ENCODE data around the gene LRTM2.

- TF ChIP-seq CBX2 (IDR thresholded peaks at IDR 0.05; ENCODE audit: insufficient read depth, low read length, poor library complexity, severe bottlenecking): no peak
- TF ChIP-seq, protein P1, sequence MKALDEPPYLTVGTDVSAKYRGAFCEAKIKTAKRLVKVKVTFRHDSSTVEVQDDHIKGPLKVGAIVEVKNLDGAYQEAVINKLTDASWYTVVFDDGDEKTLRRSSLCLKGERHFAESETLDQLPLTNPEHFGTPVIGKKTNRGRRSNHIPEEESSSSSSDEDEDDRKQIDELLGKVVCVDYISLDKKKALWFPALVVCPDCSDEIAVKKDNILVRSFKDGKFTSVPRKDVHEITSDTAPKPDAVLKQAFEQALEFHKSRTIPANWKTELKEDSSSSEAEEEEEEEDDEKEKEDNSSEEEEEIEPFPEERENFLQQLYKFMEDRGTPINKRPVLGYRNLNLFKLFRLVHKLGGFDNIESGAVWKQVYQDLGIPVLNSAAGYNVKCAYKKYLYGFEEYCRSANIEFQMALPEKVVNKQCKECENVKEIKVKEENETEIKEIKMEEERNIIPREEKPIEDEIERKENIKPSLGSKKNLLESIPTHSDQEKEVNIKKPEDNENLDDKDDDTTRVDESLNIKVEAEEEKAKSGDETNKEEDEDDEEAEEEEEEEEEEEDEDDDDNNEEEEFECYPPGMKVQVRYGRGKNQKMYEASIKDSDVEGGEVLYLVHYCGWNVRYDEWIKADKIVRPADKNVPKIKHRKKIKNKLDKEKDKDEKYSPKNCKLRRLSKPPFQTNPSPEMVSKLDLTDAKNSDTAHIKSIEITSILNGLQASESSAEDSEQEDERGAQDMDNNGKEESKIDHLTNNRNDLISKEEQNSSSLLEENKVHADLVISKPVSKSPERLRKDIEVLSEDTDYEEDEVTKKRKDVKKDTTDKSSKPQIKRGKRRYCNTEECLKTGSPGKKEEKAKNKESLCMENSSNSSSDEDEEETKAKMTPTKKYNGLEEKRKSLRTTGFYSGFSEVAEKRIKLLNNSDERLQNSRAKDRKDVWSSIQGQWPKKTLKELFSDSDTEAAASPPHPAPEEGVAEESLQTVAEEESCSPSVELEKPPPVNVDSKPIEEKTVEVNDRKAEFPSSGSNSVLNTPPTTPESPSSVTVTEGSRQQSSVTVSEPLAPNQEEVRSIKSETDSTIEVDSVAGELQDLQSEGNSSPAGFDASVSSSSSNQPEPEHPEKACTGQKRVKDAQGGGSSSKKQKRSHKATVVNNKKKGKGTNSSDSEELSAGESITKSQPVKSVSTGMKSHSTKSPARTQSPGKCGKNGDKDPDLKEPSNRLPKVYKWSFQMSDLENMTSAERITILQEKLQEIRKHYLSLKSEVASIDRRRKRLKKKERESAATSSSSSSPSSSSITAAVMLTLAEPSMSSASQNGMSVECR (CRISPR knock-in tag; IDR thresholded peaks at IDR 0.05): no peak
- no peak for TF ChIP-seq PHB2 (IDR thresholded peaks at IDR 0.05; ENCODE audit: low read depth)
- no peak for TF ChIP-seq KLF6 (CRISPR knock-in tag; IDR thresholded peaks at IDR 0.05; ENCODE audit: borderline replicate concordance)
- no peak for TF ChIP-seq PHF8 (IDR thresholded peaks at IDR 0.05; ENCODE audit: borderline replicate concordance, low read length)
- TF ChIP-seq EGR1 (conservative IDR thresholded peaks at IDR 0.05): no peak
- TF ChIP-seq RCOR1 (IDR thresholded peaks at IDR 0.05; ENCODE audit: borderline replicate concordance in 1 of 2, low read depth in 2 of 2, low read length in 2 of 2): no peak
- no peak for TF ChIP-seq ATF1 (CRISPR knock-in tag; IDR thresholded peaks at IDR 0.05)
- TF ChIP-seq ATF1 (tag; IDR thresholded peaks at IDR 0.05): no peak
- TF ChIP-seq MAFF (IDR thresholded peaks at IDR 0.05; ENCODE audit: low read length): no peak
- no peak for TF ChIP-seq KDM1A (IDR thresholded peaks at IDR 0.05)
- TF ChIP-seq PBX2 (CRISPR knock-in tag; IDR thresholded peaks at IDR 0.05; ENCODE audit: low read depth): no peak
- TF ChIP-seq PBX2 (tag; conservative IDR thresholded peaks at IDR 0.05; ENCODE audit: low read depth): no peak
Measured at GRCh38 chr12:1798641-1799020, 21.7 kb upstream of the LRTM2 start.

Measured in K562 (cell line).